ENCODE data around the gene CCDC127.

The CCDC127 gene

DNA sequence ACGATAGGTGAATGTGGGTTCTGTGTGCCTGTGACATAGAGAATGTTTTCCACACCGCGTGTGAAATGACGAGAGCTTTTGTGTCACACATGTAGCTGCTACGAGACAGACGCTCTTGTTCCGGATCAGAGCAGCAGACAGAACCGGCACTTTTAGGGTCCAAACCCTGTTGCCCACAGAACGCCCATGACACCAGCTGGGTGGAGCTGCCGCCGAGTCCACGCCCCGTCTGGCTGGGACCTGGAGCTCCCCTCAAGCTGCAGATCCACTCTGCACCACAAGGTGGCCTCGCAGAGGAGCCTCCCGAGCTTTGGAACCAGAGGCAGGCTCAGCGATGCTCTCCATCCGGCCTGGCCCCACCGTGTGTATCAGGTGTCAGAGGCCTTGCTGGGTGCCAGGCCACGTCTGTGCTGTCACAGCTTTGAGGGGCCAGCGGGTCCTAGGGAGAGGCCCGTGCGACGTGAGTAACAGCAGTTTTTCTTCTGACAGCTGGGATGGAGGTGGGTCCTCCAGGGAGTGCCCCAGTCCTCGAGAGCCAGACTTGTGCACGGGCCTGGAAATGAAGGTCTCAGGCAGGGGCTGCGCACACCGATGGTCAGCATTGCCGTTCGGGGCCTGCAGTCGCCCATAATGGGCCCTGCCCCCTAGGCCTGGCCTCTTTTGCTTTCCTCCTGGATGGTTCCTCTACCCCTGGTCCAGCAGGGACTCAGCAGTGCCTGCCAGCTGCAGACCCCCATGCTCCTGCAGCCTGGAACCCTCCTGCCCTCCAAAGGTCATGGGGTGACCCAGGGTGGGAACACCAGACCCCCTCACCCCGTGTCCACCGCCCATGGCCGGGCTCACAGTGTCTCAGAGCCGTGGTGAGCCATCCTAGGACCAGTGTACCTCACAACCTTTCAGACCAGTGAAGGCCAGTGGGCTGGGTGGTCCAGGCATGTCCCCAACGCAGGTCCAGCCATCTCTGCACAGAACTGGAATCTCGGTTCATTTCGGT lies 29.2 kb downstream of the CCDC127 start:
- DNase-seq: peak; percentile 83

DNA sequence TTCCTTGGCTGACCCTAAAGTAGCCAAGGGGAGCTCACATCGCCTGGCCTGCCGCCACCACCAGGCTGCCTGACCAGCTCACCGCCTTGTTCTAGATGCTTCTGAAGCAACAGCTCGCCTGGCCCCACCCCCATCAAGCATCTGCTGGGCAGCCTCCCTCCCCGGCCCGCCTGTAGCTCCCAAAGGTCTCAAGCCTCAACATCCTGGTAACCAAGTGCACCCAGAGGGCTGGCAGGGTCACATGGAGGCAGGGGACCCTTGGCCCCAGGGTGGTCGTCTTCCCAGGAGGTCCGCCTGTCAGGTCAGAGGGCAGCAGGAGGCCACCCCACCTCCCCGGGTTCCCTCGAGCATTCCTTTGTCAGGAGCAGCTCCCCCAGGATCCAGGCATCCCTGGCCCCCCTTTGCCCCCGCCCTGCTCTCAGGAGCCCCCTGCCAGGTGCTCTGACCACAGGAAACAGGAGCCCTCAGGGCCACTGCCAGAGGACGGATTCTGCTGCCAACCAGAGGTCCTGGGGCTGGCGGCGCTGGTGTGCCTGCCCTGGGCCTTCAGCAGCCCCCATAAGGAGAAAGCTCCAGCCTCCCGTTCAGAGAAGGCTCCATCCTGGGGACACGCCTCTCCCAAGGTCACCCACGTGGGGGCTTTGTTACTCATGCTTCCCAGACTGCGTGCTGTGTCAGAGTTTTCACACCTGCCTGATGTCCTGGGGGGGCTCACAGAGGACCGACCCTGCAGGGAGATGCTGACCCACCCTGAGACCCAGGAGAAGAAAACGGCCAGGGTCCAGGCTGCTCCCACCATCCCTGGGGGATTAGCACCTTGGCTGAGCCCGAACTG lies 30.1 kb downstream of the CCDC127 start:
- no peak for DNase-seq

DNA sequence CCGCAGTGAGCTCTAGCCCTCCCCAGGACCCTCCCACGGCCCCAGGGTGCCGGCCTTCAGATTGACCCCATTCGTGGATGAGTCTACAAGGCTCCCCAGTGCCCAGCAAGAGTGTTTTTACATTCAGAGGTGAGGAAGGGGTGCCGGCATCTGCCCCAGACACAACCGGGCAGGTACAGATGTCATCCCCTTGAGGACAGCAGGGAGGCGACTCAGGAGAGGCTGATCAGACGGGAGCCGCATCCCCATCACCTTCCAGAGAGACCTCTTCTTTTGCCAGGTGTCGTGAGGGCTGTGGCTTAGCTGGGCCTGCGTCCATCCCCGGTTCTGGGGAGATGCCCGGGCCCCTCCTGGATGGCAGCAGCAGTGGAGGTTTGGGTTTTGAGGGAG lies 30.9 kb downstream of the CCDC127 start:
- DNase-seq: no peak

DNA sequence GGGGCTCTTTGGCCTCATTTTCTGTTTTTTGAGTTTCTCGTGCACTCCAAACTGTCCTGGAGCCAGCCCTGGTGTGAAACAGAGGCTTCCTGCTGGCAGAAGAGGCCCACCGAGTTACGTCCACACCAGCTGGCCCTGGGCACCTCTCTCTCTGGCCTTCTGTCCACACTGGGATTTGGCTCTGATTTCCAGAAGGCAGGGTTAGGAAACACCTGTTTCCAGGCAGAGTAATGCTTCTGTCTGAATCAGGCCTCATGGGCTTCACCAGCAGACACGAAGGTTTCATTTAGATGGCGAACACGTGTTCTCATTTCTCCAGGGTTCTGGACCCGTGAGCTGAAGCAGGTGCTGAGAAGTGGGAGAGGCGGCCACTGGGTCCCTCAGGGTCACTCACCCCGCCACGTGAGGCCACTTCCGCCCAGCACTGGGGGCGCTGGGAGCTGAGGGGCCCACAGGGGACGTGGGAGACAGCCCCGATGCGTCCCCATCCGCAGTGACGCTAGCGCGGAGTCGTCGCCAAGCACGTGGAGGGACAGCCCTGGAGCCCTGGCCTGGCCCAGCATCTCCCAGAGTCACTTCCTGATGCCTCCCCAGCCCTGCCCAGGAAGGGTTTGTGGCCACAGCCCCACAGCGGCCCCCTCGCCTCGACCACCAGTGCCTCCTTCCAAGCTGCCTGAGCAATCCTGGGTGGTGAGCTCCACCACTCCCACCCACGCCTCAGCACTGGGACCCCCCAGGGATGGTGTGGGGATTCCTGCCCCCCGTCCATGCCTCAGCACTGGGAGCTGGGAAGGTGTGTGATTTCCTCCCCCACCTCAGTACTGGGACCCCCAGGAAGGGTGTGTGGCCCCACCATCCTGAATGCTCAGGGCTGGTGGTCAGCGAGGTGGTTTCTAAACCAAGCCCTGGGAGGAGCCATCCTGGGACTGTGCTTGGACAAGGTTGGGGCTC lies 31.6 kb downstream of the CCDC127 start:
- no peak for DNase-seq

- DNase-seq: no peak
These were observed 32.6 kb downstream of the CCDC127 start for GRCh38 chr5:185095-186070.

- no peak for DNase-seq
These were observed 33.5 kb downstream of the CCDC127 start for GRCh38 chr5:184471-184870.

- DNase-seq: no peak
These were observed 35.8 kb downstream of the CCDC127 start for GRCh38 chr5:182126-182525.

DNA sequence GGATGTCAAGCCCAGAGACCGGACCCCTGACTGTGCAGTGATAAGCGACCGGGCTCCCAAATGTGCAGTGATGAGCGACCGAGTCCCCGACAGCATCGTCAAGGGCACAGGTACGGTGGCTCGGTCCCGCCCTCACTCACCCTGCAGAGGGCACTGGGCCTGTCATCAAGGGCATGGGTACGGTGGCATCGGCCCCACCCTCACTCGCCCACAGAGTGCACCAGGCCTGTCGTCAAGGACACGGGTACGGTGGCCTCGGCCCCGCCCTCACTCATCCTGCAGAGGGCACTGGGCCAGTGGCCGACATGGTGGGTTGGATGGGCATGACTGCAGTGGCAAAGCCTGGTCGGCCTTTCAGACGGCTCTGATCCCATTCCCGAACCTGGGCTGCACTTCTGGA lies 36.4 kb downstream of the CCDC127 start:
- no peak for DNase-seq

GRCh38 chr5:181160-181559 lies 36.8 kb downstream of the CCDC127 start:
- DNase-seq: no peak

- DNase-seq: no peak
These were observed 37.6 kb downstream of the CCDC127 start for GRCh38 chr5:180286-180918.

- DNase-seq: no peak
These were observed 38.6 kb downstream of the CCDC127 start for GRCh38 chr5:179401-179800.

- DNase-seq: no peak
These were observed 39.8 kb downstream of the CCDC127 start for GRCh38 chr5:178110-178509.

GRCh38 chr5:176296-176823 lies 41.6 kb downstream of the CCDC127 start:
- no peak for DNase-seq

DNA sequence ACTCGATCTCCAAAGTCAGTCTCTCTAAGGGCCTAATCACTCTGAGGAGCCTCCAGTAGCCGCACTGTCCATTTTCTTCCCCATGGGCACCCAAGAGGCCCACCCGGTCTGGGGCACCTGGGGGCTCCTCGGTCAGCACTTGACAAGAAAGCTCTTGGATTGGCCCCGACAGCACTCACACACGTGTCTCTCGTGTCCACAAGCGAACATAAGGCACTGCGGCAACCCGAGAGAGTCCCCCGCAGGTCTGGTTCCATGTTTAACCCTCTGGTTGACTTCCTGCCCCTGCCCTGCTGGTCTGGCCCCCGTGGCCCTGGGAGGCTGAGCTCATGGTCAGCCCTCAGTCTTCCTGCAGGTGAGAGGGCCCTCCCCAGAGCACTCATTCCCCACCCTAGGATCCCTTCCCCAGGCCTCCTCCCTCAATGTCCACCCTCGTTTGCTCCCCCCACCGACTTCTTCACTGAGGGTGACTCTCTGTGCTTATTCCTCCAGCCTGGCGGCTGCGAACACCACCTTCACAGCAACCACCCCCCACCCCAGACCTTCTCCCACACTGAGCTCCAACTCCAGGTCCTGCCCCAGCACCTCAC lies 43.0 kb downstream of the CCDC127 start:
- no peak for DNase-seq

- no peak for DNase-seq
These were observed 43.7 kb downstream of the CCDC127 start for GRCh38 chr5:174291-174600.

- no peak for DNase-seq
These were observed 44.3 kb downstream of the CCDC127 start for GRCh38 chr5:173392-174290.

DNA sequence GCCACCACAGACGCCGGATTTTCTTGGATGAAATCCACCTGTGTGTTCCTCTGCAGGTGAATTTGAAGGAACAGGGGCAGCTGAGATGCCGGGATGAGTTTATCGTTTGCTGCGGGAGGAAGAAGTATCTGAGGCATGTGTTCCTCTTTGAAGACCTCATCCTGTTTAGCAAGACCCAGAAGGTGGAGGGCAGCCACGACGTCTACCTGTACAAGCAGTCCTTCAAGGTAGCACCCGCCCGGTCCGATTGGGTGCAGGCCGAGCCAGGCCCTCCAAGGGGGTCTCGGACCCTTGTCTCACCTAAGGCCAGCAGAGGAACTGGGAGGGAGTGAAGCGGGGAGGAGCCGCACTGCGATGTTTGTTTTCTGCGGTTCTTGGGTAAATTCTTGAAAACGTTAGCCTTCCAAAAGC lies 45.1 kb downstream of the CCDC127 start:
- no peak for DNase-seq

DNA sequence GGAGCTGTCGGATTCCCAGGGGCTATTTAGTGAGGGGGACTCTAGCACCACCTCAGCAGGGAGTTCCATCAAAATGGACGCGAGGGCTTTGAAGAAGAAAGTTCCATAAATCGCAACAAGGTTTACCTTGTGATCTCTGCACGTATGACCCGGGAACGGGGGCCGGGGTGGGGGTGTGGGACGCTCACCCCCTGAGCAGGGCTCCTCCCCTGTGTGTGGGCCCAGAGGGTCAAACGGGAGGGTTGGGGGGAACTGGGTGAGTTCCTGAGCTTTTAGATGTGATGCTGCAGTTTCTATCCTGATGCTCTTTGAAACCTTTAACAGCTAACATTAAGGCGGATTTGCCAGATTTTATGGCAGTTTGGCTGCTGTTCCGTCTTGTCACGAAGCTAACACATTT lies 45.5 kb downstream of the CCDC127 start:
- DNase-seq: no peak

- no peak for DNase-seq
These were observed 46.1 kb downstream of the CCDC127 start for GRCh38 chr5:171801-172331.

All from activated T-cell treated with anti-CD3 and anti-CD28 coated beads for 4 hours (primary cell).